DMS153 treated with DMSO at 0.1 percent for 48 hours (cell line): Measurements from ENCODE around the gene CYP27B1.

Experiments used
- DNase-seq: peaks from one replicate; lab custom pipeline; 2025; ENCODE audit not compliant: unreplicated experiment; lab: John Stamatoyannopoulos, UW

CYP27B1 gene

GRCh38 chr12:57766464-57767304, at the start of gene CYP27B1:
TSS of gene CYP27B1 (minus strand) at chr12:57767078. CDS start at chr12:57767041, 37 bp downstream.
- no peak for DNase-seq

GRCh38 chr12:57816001-57816854, 49.4 kb upstream of the CYP27B1 start:
- DNase-seq: no peak

GRCh38 chr12:57815177-57816000, 48.5 kb upstream of the CYP27B1 start:
- peak; percentile 25 for DNase-seq

GRCh38 chr12:57813971-57814772, 47.3 kb upstream of the CYP27B1 start:
- no peak for DNase-seq

GRCh38 chr12:57813111-57813970, 46.5 kb upstream of the CYP27B1 start:
- DNase-seq: no peak

GRCh38 chr12:57811028-57811755, 44.3 kb upstream of the CYP27B1 start:
- no peak for DNase-seq

- DNase-seq: no peak
Observed at GRCh38 chr12:57810450-57810849, 43.6 kb upstream of the CYP27B1 start.

- DNase-seq: no peak
Observed at GRCh38 chr12:57809425-57809824, 42.5 kb upstream of the CYP27B1 start.

- DNase-seq: no peak
Observed at GRCh38 chr12:57808351-57808750, 41.5 kb upstream of the CYP27B1 start.

DNA sequence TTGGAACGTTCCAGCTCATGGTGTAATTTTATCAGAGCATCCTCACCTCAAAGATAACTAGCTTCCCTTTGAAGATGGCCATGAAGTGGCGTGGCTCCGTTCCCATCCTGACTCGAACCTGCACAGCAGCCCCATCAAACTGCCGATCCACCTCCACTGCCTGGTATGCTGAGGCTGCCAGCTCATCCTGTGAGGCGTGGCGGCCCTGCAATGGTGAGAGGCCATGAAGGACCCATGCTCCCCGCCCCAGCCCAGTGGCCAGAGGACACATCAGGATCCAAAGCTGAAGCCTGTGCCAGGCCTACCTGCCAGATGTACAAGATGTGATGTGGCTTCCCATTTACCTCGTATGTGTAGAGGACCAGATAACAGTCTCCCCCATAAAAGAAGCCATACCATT, 40.4 kb upstream of the CYP27B1 start:
- no peak for DNase-seq

- DNase-seq: no peak
Observed at GRCh38 chr12:57806677-57807076, 39.8 kb upstream of the CYP27B1 start.

DNA sequence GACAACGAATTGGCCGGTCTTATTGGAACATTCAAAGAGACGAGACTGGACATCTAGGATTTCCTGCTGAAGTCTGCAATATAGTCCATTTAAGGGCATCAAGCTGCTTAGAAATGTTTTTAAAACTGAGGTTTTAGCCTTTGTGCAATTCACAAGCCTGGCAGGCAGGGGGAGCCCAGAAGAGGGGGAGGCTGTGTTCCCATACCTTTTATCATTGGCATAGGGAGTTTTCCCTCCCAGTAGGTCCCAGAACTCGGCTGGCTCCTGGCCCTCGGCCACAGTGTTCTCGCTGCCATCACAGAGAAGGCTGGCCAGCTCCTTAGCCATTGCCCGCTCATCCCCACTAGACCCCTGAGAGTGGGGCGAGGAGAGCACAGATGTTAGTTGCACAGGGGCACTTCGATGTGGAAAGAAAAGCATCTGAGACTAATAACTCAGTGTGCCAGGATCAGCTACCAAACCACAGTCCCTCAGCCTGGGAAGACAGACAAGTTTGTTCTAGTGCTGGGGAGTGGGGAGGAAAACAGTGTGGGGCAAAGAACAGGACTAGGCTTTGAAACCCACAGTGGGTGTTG, 36.5 kb upstream of the CYP27B1 start:
- peak; percentile 17 for DNase-seq

DNA sequence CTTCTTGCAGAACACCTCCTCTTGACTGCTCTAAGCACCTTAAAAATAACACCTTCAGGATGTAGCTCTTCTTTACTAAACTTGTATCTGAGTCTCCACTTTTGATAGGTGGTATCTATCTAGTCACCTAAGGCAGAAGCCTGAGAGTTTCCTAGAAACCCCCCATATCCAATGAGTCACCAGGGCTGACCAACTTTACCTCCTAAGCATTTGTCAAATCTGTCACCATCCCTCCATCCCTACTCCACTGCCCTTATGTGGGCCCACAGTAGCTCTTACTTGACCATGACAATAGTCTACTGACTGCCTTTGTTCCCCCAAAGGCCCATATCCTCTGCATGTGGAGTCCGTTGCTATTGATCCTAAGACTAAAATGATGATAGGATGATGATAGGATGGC, 35.7 kb upstream of the CYP27B1 start:
- no peak for DNase-seq

- no peak for DNase-seq
Observed at GRCh38 chr12:57800965-57801364, 34.1 kb upstream of the CYP27B1 start.

DNA sequence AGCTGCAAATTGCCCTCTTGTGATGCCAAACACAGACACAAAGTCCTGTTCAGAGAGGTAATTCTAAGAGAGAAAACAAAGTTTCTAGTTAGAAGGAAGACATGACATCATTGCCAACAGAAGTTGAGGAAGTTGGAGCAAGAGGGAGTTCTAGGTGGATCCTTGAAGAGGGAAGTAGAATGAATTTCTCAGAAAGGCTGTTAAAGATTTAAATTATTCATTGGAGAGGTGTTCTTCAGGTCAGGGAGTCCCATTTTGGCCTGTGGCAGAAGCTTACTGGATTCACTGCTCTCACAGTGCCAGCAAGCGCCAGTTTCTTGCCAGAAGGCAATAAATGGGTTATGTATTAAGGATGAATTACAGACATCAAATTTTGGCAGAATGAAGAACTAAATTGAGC, 31.1 kb upstream of the CYP27B1 start:
- DNase-seq: no peak

DNA sequence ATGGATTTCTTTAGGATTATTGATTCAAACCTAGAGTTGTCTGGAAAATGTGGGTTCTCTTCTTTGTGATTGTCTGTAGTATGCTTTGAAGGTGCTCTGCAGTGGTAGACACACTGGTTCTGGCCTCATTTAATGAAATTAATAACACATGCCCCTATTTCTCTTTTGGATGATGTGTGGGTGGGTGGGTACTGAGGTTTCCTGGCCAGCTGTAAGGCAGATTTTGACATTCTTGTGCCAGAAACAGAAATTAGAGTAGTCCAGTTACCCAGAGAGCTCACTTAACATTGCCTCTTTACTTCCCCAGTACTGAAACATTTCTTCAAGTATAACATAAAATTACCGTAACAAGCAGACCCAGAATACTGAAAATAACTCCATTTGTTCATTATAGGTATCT, 30.1 kb upstream of the CYP27B1 start:
- no peak for DNase-seq

- DNase-seq: no peak
Observed at GRCh38 chr12:57795354-57795753, 28.5 kb upstream of the CYP27B1 start.

GRCh38 chr12:57793920-57794319, 27.0 kb upstream of the CYP27B1 start:
- DNase-seq: no peak
